Measurements from ENCODE around the gene LGALS7.

Gene LGALS7

GRCh38 chr19:38744874-38745273 lies 28.4 kb downstream of the LGALS7 start:
- Histone ChIP-seq H4K20me1 (ENCODE audit: insufficient read depth, low read length, poor library complexity, severe bottlenecking) (no peaks in the 10 kb centered on the region), H3K9me3 (ENCODE audit: insufficient read depth, low read depth, low read length) (no peaks in the 10 kb centered on the region), H3K4me2 (ENCODE audit: low read depth, low read length, poor library complexity, severe bottlenecking) (no peak overlapping the region), H3K4me3 (ENCODE audit: low read length, poor library complexity, severe bottlenecking) (no peak overlapping the region), H3K27me3 (ENCODE audit: insufficient read depth, low read length, poor library complexity, severe bottlenecking) (no peaks in the 10 kb centered on the region), H3K9me2 (replicated peaks; ENCODE audit: low read depth, low read length) (no peaks in the 10 kb centered on the region), H3K79me2 (ENCODE audit: insufficient read depth, low read length) (no peaks in the 10 kb centered on the region), H3K9ac (ENCODE audit: low read depth, low read length, poor library complexity, severe bottlenecking) (no peak overlapping the region), H3K36me3 (ENCODE audit: insufficient read depth, low read length) (no peaks in the 10 kb centered on the region), H2AFZ (ENCODE audit: low read length) (no peak overlapping the region), H3K4me1 (ENCODE audit: insufficient read depth, low read length, poor library complexity, severe bottlenecking) (no peaks in the 10 kb centered on the region), H3F3A (ENCODE audit: low read depth) (no peaks in the 10 kb centered on the region)
- TF ChIP-seq EZH2phosphoT487 (IDR thresholded peaks at IDR 0.05; ENCODE audit: borderline replicate concordance) = no peak
- no peak for TF ChIP-seq CTCF (conservative IDR thresholded peaks at IDR 0.05; ENCODE audit: low read length)

DNA sequence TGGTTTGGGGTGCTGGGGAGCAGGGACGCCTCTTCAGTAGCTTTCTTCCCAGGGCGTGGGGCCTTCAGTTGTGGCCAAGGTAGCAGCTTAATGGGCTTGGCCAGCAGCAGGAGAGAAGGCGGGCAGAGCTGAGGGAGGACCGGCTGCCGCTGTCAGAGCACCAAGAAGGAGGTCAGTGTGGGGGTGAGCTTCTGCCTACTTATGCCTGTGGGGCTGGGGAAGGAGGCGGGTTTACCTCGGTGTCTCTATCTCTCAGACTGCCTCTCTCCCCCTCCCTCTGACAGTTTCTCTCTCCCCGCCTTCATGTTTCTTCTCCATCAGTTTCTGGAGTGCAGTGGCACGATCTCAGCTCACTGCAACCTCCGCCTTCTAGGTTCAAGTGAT lies 29.0 kb downstream of the LGALS7 start, which contains the start of gene CAPN12:
CAPN12 (minus strand) TSS at position 177 of the 384 bp plus-strand sequence. CDS start 309 bp downstream, outside the sequence.
- Histone ChIP-seq H3K79me2 (ENCODE audit: insufficient read depth, low read length) (no peaks in the 10 kb centered on the region), H3K36me3 (ENCODE audit: insufficient read depth, low read length) (no peaks in the 10 kb centered on the region), H2AFZ (ENCODE audit: low read length) (no peak within 1 kb of the TSS), H3F3A (ENCODE audit: low read depth) (no peaks in the 10 kb centered on the region), H3K4me2 (ENCODE audit: low read depth, low read length, poor library complexity, severe bottlenecking) (no peak within 1 kb of the TSS), H3K9ac (ENCODE audit: low read depth, low read length, poor library complexity, severe bottlenecking) (no peak within 1 kb of the TSS), H3K4me1 (ENCODE audit: insufficient read depth, low read length, poor library complexity, severe bottlenecking) (no peaks in the 10 kb centered on the region), H3K27me3 (ENCODE audit: insufficient read depth, low read length, poor library complexity, severe bottlenecking) (no peaks in the 10 kb centered on the region), H3K9me2 (replicated peaks; ENCODE audit: low read depth, low read length) (no peaks in the 10 kb centered on the region), H3K4me3 (ENCODE audit: low read length, poor library complexity, severe bottlenecking) (no peak within 1 kb of the TSS), H3K9me3 (ENCODE audit: insufficient read depth, low read depth, low read length) (no peaks in the 10 kb centered on the region), H4K20me1 (ENCODE audit: insufficient read depth, low read length, poor library complexity, severe bottlenecking) (no peaks in the 10 kb centered on the region)
- TF ChIP-seq CTCF (conservative IDR thresholded peaks at IDR 0.05; ENCODE audit: low read length) = no peak
- no peak for TF ChIP-seq EZH2phosphoT487 (IDR thresholded peaks at IDR 0.05; ENCODE audit: borderline replicate concordance)

DNA sequence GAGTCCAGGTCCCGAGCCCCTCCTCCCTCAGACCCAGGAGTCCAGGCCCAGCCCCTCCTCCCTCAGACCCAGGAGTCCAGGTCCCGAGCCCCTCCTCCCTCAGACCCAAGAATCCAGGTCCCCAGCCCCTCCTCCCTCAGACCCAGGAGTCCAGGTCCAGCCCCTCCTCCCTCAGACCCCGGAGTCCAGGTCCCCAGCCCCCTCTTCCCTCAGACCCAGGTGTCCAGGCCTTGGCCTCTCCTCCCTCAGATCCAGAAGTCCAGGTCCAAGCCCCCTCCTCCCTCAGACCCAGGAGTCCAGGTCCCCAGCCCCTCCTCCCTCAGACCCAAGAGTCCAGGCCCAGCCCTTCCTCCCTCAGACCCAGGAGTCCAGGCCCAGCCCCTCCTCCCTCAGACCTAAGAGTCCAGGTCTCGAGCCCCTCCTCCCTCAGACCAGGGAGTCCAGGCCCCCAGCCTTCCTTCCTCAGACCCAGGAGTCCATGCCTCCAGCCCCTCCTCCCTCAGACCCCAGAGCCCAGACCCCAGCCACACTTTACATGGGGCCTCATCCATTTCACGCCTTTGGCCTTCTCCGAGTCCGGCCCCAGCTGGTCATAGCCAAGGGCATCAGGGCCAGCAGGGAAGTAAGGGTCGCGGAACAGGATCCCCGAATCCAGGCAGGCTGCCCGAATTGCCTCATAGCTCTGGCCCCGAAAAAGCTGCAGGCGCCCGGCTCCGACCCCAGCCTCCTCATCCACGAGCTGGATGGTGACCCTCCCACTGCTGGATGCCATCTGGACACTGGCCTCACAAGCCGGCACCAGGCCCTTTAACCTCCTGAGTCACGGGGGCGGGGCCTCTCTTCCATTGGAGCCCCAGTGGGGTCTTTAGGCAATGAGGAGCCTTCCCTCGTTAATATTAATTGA lies 29.7 kb downstream of the LGALS7 start:
- H3F3A ChIP-seq (ENCODE audit: low read depth) = no peaks in the 10 kb centered on the region
- H4K20me1 ChIP-seq (ENCODE audit: insufficient read depth, low read length, poor library complexity, severe bottlenecking) = no peaks in the 10 kb centered on the region
- no peak for TF ChIP-seq EZH2phosphoT487 (IDR thresholded peaks at IDR 0.05; ENCODE audit: borderline replicate concordance)
- TF ChIP-seq CTCF (conservative IDR thresholded peaks at IDR 0.05; ENCODE audit: low read length) = no peak
- no peak overlapping the region for H3K4me3 ChIP-seq (ENCODE audit: low read length, poor library complexity, severe bottlenecking)
- no peaks in the 10 kb centered on the region for H3K4me1 ChIP-seq (ENCODE audit: insufficient read depth, low read length, poor library complexity, severe bottlenecking)
- H3K9ac ChIP-seq (ENCODE audit: low read depth, low read length, poor library complexity, severe bottlenecking) = no peak overlapping the region
- no peaks in the 10 kb centered on the region for H3K27me3 ChIP-seq (ENCODE audit: insufficient read depth, low read length, poor library complexity, severe bottlenecking)
- H3K4me2 ChIP-seq (ENCODE audit: low read depth, low read length, poor library complexity, severe bottlenecking) = no peak overlapping the region
- no peak overlapping the region for H2AFZ ChIP-seq (ENCODE audit: low read length)
- no peaks in the 10 kb centered on the region for H3K9me3 ChIP-seq (ENCODE audit: insufficient read depth, low read depth, low read length)
- no peaks in the 10 kb centered on the region for H3K79me2 ChIP-seq (ENCODE audit: insufficient read depth, low read length)
- no peaks in the 10 kb centered on the region for H3K36me3 ChIP-seq (ENCODE audit: insufficient read depth, low read length)
- no peaks in the 10 kb centered on the region for H3K9me2 ChIP-seq (replicated peaks; ENCODE audit: low read depth, low read length)

Measured in Loucy (cell line).